HCT116 (cell line): ENCODE measurements around the gene ATPAF1. TPM values are rescaled to one million over a fixed set of nuclear protein-coding genes. Genes with fewer than 3 reads are reported as not detected.

Source experiments
- ATAC-seq: fragments of 200-7000 bp; cut with Tn5 transposase; 2 replicates; pipeline ENCODE4 v1.9.1; 2020; ENCODE audit warnings: mild to moderate bottlenecking, moderate library complexity
- BruUV-seq: library from RNA; stranded (reverse); fragments of 400-500 nt; replicated peaks from 2 replicates; lab custom pipeline; 2021; lab: Mats Ljungman, UMichigan
- CTCF ChIA-PET: fragments of 300-600 bp; sonication (Branson Sonifier 250); formaldehyde crosslinking; loops from one replicate; lab custom pipeline; 2021; ENCODE audit warnings: antibody characterized with exemption; lab: Charles Lee
- POLR2A ChIA-PET: fragments of 300-600, 350-600 bp; sonication (Branson Sonifier 250); formaldehyde crosslinking; loops from one replicate; lab custom pipeline; 2021; ENCODE audit warnings: antibody characterized with exemption; lab: Charles Lee
- RAD21 ChIA-PET, 2 experiments: fragments of 300-600 bp; sonication (Branson Sonifier 250); formaldehyde crosslinking; loops; one replicate each; lab custom pipeline; 2023; ENCODE audit warnings: low total read pairs in 2 of 2; ENCODE audit not compliant: uncharacterized antibody in 2 of 2, unreplicated experiment in 2 of 2, low non-redundant PET in 1 of 2; lab: Charles Lee
- DNase-seq: peaks from one replicate; pipeline ENCODE4 v3.0.0-alpha.2; 2010; ENCODE audit warnings: low read depth, low spot score
- H2AFZ ChIP-seq: fragments of 200-600 bp; shearing (Covaris generic), sonication (generic); 2 replicates; pipeline ENCODE4 v1.6.1; 2017; ENCODE audit warnings: low read depth, mixed run types, mixed read lengths, antibody characterized with exemption, low read length; ENCODE audit not compliant: poor library complexity, severe bottlenecking
- H3K27ac ChIP-seq: 2 replicates; pipeline ENCODE4 v1.5.1; 2012; ENCODE audit warnings: low read depth, low read length
- H3K27me3 ChIP-seq: fragments of 200-600 bp; sonication (generic); 2 replicates; pipeline ENCODE4 v1.6.1; 2016; ENCODE audit warnings: mixed run types, low read length, mixed read lengths; ENCODE audit not compliant: insufficient read depth
- H3K36me3 ChIP-seq, 2 experiments: fragments of 200-500 bp in 1 of 2; fragments of 200-600 bp in 1 of 2; sonication (Bioruptor generic) in 1 of 2; sonication (generic) in 1 of 2; 2 replicates each; pipeline versions ENCODE4 v1.5.1 to v1.6.1; 2014 to 2016; ENCODE audit warnings: low read length in 2 of 2, inconsistent platforms in 1 of 2, mixed read lengths in 1 of 2, mixed run types in 1 of 2; ENCODE audit not compliant: insufficient read depth in 2 of 2, control insufficient read depth in 1 of 2
- H3K4me1 ChIP-seq, 2 experiments: fragments of 200-600 bp in 1 of 2; sonication (generic) in 1 of 2; 2 replicates each; pipeline versions ENCODE4 v1.5.1 to v1.6.1; 2012 to 2017; ENCODE audit warnings: low read length in 2 of 2, inconsistent platforms in 1 of 2, mild to moderate bottlenecking in 1 of 2, mixed read lengths in 1 of 2, mixed run types in 1 of 2, moderate library complexity in 1 of 2; ENCODE audit not compliant: insufficient read depth in 2 of 2, control insufficient read depth in 1 of 2
- H3K4me2 ChIP-seq: fragments of 200-600 bp; sonication (generic); 2 replicates; pipeline ENCODE4 v1.6.1; 2017; ENCODE audit warnings: mixed run types, low read length, mixed read lengths
- H3K4me3 ChIP-seq, 2 experiments: fragments of 200-600 bp in 1 of 2; sonication (generic) in 1 of 2; replicated peaks in 1 of 2; 2 replicates each; pipeline ENCODE4 v1.5.1; 2011 to 2016; ENCODE audit warnings: low read length in 2 of 2, control low read depth in 1 of 2, low read depth in 1 of 2, mild to moderate bottlenecking in 1 of 2, mixed read lengths in 1 of 2, mixed run types in 1 of 2
- H3K79me2 ChIP-seq: fragments of 200-600 bp; sonication (generic); 2 replicates; pipeline ENCODE4 v1.6.1; 2017; ENCODE audit warnings: mild to moderate bottlenecking, mixed run types, low read length, moderate library complexity, mixed read lengths; ENCODE audit not compliant: insufficient read depth
- H3K9ac ChIP-seq: fragments of 200-600 bp; sonication (generic); 2 replicates; pipeline ENCODE4 v1.6.1; 2016; ENCODE audit warnings: low read length, mixed read lengths
- H3K9me2 ChIP-seq: fragments of 200-600 bp; sonication (generic), shearing (Covaris generic); 2 replicates; pipeline ENCODE4 v1.6.1; 2017; ENCODE audit warnings: mixed run types, mild to moderate bottlenecking, moderate library complexity; ENCODE audit not compliant: insufficient read depth
- H3K9me3 ChIP-seq, 2 experiments: fragments of 200-500 bp in 1 of 2; fragments of 200-600 bp in 1 of 2; sonication (Bioruptor generic) in 1 of 2; sonication (generic) in 1 of 2; 2 replicates each; pipeline ENCODE4 v1.6.1; 2014 to 2017; ENCODE audit warnings: low read length in 2 of 2, mixed read lengths in 2 of 2, inconsistent platforms in 1 of 2, low read depth in 1 of 2, mild to moderate bottlenecking in 1 of 2, mixed run types in 1 of 2, moderate library complexity in 1 of 2; ENCODE audit not compliant: control insufficient read depth in 1 of 2, insufficient read depth in 1 of 2
- H4K20me1 ChIP-seq: fragments of 200-600 bp; sonication (generic), shearing (Covaris generic); 2 replicates; pipeline ENCODE4 v1.6.1; 2017; ENCODE audit warnings: mixed run types, mild to moderate bottlenecking, moderate library complexity; ENCODE audit not compliant: insufficient read depth
- CBX3 ChIP-seq: IDR thresholded peaks from 2 replicates; pipeline ENCODE4 v1.6.1; 2012; ENCODE audit warnings: low read depth
- CEBPB ChIP-seq: IDR thresholded peaks from 2 replicates; pipeline ENCODE4 v1.6.1; 2012; ENCODE audit warnings: low read depth
- EGR1 ChIP-seq: IDR thresholded peaks from 2 replicates; pipeline ENCODE4 v1.6.1; 2012; ENCODE audit warnings: low read depth
- ELF1 ChIP-seq: IDR thresholded peaks from 2 replicates; pipeline ENCODE4 v1.6.1; 2012; ENCODE audit warnings: low read depth, borderline replicate concordance
- EZH2phosphoT487 ChIP-seq: fragments of 200-600 bp; IDR thresholded peaks from 2 replicates; pipeline ENCODE4 v1.6.1; 2018; ENCODE audit warnings: antibody characterized with exemption, borderline replicate concordance
- FOSL1 ChIP-seq: IDR thresholded peaks from 2 replicates; pipeline ENCODE4 v1.6.1; 2012; ENCODE audit warnings: low read depth
- JUND ChIP-seq: IDR thresholded peaks from 2 replicates; pipeline ENCODE4 v1.6.1; 2012
- POLR2AphosphoS5 ChIP-seq: IDR thresholded peaks from 2 replicates; pipeline ENCODE4 v1.6.1; 2011; ENCODE audit warnings: mild to moderate bottlenecking, low read depth, low read length, moderate library complexity
- RAD21 ChIP-seq: IDR thresholded peaks from 2 replicates; pipeline ENCODE4 v1.6.1; 2012; ENCODE audit warnings: low read depth, mild to moderate bottlenecking
- SRF ChIP-seq: IDR thresholded peaks from 2 replicates; pipeline ENCODE4 v1.6.1; 2012; ENCODE audit warnings: low read depth
- YY1 ChIP-seq: IDR thresholded peaks from 2 replicates; pipeline ENCODE4 v1.6.1; 2011; ENCODE audit warnings: low read length, low read depth, moderate library complexity, mild to moderate bottlenecking; ENCODE audit not compliant: insufficient replicate concordance; ENCODE audit errors: extremely low read depth
- ZFX ChIP-seq: fragments of 450-650 bp; IDR thresholded peaks from 2 replicates; pipeline ENCODE4 v1.6.1; 2017
- intact Hi-C: fragments of 100-400 bp; cut with micrococcal nuclease; formaldehyde crosslinking; loops from 2 replicates; pipeline ENCODE4 v1.10.0; 2022
- total RNA-seq: library from RNA; stranded (reverse); gene quantifications from one replicate; pipeline ENCODE4 v1.2.1, GENCODE V29; 2021; ENCODE audit not compliant: unreplicated experiment
- TF ChIP-seq, protein P1 (sequence below): IDR thresholded peaks from 2 replicates; pipeline ENCODE4 v1.6.1; 2011; ENCODE audit warnings: mild to moderate bottlenecking, low read length, moderate library complexity; ENCODE audit not compliant: insufficient replicate concordance; ENCODE audit errors: extremely low read depth
- TF ChIP-seq, protein P2 (sequence below): IDR thresholded peaks from 2 replicates; pipeline ENCODE4 v1.6.1; 2012

The ATPAF1 gene
- total RNA-seq, 1 experiment from 2014 or later, result 35.5 TPM

DNA sequence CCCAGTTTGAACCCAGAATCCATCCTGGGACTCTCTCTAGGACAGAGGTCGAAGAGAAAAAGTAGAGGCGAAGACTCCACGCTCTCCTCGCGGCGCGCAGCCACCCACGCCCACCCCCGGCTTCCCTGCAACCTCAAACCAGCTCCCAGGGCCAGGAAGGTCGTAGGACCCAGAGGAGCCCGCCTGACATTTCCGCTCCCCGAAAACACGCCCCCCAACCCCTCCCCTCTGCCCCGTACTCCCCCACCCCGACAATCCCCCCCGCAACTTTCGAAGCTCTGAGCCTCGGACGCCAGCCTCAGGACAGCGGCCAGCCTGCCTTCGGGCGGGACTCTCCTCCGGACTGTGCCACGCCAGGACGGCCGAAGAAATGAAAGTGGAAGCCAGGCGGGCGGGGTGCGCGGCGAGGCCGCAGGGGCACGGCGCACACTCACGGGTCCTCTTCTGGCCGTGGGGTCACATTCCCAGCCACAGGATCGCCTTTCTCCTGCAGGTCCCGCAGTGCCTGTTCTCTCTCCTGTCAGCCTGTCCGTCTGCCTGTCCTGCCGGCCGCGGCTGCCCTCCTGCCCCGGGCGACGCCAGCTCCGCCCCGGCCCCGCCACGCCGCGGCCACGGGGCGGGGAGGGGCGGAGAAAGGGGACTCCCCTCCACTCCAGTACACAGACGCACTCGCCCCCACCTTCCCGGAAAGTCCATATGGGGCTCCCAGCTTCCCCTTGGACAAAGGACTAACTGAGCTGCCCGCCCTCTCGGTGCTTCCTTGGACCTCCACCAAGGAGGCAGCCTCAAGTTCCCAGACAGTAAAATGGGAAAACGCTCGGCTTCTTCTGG is 51.7 kb downstream of the ATPAF1 start, which contains the start of gene MOB3C:
MOB3C (minus strand) TSS at position 535 of the 831 bp plus-strand sequence. CDS start 3,490 bp downstream, outside the sequence.
- Histone ChIP-seq H3K36me3 (no peaks in the 10 kb centered on the region), H3K79me2 (no peaks in the 10 kb centered on the region), H3K27me3 (no peaks in the 10 kb centered on the region), H3K9ac (peak within 1 kb of the TSS; percentile 64), H3K4me2 (peak within 1 kb of the TSS; percentile 96), H3K27ac (peak within 1 kb of the TSS; percentile 49; the same call in 1 of the 2 replicates), H4K20me1 (no peaks in the 10 kb centered on the region), H3K9me2 (no peaks in the 10 kb centered on the region), H3K4me3 (peak within 1 kb of the TSS; percentile 63 to 73), H2AFZ (peak within 1 kb of the TSS; percentile 90), H3K9me3 (no peaks in the 10 kb centered on the region), H3K4me1 (peaks cover 13 to 51% of the 10 kb centered on the region in 2 experiments; a peak in 3 of 4 replicates)
- CTCF ChIA-PET, result interaction anchor here (1.5 kb wide), 1 partner anchor 12 kb away, joined by 4 read pairs; the partner anchor contains the start of gene MKNK1
- no TSS peak for BruUV-seq
- TF ChIP-seq JUND (no peak), CBX3 (no peak), EZH2phosphoT487 (no peak), POLR2AphosphoS5 (peak; percentile 80), CEBPB (no peak), RAD21 (no peak), ZFX (no peak), ELF1 (no peak), FOSL1 (peak; percentile 30; the same call in 1 of the 2 replicates), SRF (peak; percentile 99), YY1 (peak; percentile 27), EGR1 (peak; percentile 55; the same call in 1 of the 2 replicates)
- TF ChIP-seq, protein P1, sequence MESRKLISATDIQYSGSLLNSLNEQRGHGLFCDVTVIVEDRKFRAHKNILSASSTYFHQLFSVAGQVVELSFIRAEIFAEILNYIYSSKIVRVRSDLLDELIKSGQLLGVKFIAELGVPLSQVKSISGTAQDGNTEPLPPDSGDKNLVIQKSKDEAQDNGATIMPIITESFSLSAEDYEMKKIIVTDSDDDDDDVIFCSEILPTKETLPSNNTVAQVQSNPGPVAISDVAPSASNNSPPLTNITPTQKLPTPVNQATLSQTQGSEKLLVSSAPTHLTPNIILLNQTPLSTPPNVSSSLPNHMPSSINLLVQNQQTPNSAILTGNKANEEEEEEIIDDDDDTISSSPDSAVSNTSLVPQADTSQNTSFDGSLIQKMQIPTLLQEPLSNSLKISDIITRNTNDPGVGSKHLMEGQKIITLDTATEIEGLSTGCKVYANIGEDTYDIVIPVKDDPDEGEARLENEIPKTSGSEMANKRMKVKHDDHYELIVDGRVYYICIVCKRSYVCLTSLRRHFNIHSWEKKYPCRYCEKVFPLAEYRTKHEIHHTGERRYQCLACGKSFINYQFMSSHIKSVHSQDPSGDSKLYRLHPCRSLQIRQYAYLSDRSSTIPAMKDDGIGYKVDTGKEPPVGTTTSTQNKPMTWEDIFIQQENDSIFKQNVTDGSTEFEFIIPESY, result no peak
- TF ChIP-seq, protein P2, sequence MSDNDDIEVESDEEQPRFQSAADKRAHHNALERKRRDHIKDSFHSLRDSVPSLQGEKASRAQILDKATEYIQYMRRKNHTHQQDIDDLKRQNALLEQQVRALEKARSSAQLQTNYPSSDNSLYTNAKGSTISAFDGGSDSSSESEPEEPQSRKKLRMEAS, result 0 out of 2 replicates have a peak, but pooled peaks have one; percentile 42
- ATAC-seq (peak; percentile 89), DNase-seq (no peak)
- POLR2A ChIA-PET, result interaction anchor here (1.1 to 1.6 kb wide), 3 partner anchors 10 to 103 kb away, joined by 3 to 14 read pairs (median 5); partner anchors contain the start of genes EFCAB14 and MKNK1
- intact Hi-C loops, result no loop called here
- RAD21 ChIA-PET, result interaction anchor here in 1 of 2 experiments (1.1 kb wide), 1 partner anchor 108 kb away, joined by 3 read pairs; no protein-coding TSS in a partner anchor
